GM19452 (cell line): ENCODE results near the gene BMF.

ENCODE experiments used
- ATAC-seq: cut with Tn5 transposase; IDR thresholded peaks from one replicate; pipeline ENCODE4 v1.9.1; 2021; ENCODE audit not compliant: unreplicated experiment

The BMF gene

DNA sequence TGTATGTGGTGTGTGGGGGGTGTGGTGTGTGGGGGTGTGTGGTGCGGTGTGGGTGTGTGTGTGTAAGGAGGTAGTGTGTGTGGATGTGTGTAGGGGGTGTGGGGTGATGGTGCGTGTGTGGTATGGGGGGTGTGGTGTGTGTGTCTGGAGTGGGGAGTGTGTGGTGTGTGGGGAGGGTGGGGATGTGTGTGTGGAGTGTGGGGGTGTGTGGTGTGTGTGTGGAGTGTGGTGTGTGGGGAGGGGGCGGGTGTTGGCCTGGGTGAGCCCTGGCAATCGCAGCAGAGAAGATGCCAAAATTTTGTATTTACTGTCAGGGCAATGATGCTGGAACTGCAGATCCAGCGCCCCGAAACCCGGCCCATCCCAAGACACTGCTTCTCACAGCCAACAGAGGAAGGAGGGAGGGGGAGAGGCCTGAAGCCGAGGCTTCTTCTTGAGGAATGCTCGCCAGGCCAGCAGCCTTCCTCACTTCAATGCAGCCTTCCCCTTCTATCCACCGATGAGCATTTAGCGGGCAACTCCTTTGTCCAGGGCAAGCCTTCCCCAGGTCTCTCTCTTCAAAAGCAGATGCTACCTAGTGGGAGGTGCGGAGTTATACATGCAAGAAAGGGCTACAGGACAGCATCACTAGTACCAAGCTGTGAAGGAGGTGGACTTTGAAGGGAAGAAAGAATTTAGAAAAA, 57.8 kb downstream of the BMF start:
- ATAC-seq: no peak

GRCh38 chr15:40048926-40049475, 59.7 kb downstream of the BMF start:
- ATAC-seq: no peak

- ATAC-seq: no peak
Observed at GRCh38 chr15:40048211-40048792, 60.4 kb downstream of the BMF start.

DNA sequence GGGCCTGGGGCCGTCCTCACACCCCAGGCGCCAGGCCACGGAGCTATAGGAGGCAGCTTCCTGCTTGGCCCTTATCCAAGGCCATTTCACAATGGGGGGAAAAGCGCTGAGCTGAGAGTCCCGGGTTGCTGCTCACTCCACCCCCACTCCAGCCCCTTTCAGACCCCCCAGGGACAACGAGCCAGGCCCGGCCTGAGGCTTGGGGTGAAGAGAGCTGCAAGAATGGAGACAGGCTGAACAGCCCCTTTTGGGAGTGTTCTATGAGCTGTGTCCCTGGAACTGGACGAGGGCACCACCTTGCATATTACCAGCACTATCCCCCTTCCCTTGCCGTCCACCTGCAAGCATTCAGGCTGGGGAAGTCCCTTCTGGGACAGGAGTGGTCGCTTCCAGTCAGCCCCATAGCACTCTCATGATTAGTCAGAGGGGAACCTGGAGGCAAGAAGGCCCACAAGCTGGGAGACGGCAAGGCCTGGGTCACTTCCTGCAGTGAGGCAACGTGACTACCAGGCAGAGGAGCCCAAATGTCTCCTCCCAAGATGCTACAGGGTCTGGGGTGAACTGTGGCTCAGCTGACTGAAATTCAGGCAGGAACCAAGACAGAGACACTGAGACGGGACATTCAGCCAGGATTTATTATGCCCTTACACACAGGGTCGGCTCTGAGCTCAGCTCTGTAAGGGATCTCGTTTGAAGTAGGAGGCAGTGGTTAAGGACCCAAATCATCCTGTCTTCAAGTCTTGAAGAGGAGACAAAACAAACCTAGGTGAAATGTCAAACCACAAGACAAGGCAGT, 61.1 kb downstream of the BMF start:
- ATAC-seq: peak; percentile 54

DNA sequence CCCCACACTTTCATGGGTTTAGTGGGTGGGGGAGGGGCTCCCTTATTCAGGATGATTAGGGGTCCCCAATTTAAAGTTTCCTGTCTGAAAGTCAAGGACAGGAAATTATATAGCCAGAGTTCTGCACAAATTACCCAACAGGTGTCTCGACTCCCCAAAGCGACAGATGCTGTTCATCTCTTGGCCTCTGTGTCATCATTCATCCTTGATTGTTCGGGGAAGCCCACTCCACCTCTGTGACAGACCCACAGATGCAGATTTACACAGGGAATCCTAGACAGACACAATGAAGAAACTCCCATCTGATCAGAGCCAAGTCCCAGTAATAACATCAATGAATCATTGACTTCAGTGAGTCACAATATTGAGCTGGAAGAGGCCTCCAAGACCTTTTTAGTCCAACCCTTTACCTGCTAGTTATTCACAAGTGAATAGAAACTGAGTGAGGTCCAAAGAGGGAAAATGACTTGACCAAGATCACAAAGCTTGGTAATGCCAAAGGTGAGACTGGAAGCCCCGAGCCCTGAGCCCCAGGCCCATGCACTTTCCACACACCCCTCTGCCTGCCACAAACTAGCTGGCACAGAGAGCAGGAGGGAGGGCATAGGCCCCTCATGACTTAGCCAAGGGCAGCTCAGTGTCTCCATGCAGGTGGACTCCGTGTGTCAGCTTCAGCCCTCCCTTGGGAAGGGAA, 61.8 kb downstream of the BMF start:
- no peak for ATAC-seq

DNA sequence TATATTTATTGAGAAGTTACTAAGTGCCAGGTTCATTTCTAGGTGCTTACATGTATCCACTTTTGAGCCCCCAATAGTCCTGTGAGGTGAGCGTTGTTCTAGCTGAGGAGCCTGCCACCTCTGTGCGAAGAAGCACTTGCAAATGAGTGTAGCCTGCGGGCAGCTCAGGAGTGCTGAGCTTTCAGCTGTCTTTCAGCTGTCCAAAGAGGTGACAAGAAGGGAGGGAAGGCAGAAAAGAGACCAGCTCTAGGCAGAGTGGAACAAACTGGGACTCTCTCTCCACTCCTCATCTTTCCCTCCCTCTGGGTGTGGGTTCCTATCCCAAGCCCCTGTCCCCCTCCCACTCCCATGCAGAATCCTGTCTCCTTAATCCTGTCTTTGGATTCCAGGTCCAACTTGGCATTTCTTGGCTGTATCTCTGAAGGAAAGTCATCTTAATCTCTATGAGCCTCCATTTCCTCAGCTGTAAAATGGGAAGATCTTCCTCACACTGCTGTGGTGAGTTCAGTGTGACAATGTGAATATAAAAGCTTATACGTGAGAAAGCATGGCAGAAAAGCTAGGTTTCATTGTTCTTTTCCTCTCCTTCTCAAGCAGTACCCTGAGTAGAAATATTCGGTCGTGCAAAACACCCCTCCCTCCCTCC, 63.0 kb downstream of the BMF start:
- no peak for ATAC-seq

DNA sequence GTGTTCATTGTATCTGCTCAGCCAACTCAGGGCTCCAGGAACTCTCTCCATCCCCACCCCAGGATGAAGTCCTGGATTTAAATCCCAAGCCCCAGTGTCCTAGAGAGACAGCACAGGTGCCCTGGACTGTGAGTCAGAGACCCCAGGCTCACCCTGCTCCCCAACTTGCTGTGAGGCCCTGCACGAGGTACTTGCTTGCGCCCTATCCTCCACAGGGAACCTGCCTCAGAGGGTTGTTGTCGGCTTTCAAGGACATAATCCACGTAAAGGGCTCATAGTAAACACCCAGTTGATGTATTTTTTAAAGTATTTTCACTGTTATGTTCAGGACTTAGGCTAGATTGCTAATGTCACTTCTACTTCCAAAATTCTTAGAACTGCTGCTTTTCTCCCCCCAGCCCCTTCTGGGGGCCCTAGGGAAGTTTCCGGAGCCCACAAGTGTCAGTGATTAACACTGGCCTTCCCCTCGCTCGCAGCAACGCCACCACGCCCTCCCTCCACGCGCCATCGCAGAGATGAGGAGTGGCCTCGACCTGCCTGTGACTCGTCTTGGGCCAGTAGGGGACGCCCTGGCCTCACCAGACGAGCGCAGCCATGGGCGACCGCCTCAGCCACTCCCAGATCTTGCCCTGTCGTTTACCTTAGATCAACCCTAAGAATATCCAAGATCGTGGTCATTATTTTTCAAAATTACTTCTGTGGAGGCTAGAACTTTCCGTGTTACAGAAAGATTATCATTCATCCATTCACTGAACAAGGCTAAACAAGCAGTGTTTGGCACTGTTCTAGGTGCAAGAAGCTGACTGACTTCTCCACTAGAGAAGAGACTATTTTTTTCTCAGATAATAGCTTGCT, 63.7 kb downstream of the BMF start:
- peak; percentile 72 for ATAC-seq

GRCh38 chr15:40043927-40044716, 64.6 kb downstream of the BMF start:
- ATAC-seq: no peak

DNA sequence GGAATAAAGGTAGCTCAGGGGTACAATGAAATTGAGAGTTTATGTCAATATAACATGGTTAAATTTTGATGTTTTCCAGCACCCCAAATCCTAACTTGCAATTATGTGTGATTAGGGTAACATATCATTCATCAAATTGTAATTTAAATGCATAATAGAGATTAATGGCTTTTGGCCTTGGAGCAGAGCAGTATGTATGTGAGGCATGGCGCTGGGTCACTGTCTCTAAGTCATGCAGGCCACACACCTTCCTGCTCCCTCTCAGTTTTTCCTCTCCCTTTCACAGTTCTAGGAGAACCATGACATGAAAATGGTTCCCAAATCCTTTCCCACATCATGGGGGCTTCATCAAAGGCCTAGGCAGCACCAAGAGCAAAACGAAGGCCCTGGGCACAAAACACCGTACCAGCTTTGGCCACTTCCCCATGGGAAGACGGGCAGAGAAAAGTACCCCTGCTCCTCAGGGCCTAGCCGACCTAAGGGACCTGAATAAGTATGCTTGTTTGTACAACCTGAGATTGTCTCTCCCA, 65.8 kb downstream of the BMF start:
- no peak for ATAC-seq

GRCh38 chr15:40040770-40041169, 67.9 kb downstream of the BMF start:
- no peak for ATAC-seq

- no peak for ATAC-seq
Observed at GRCh38 chr15:40040293-40040635, 68.4 kb downstream of the BMF start.

GRCh38 chr15:40038638-40039543, 69.8 kb downstream of the BMF start, which contains the start of gene SRP14:
SRP14 (minus strand) TSS chr15:40039181; CDS start chr15:40039116, 65 bp downstream.
- peak; percentile 91 for ATAC-seq

GRCh38 chr15:40038275-40038637, 70.4 kb downstream of the BMF start:
- no peak for ATAC-seq
